SK-N-SH (cell line): Measurements from ENCODE around the gene MAPK6. TPM values are rescaled to one million over a fixed set of nuclear protein-coding genes. Genes with fewer than 3 reads are reported as not detected.

Experiments
- CTCF ChIA-PET: fragments of 300-600, 350-600 bp; formaldehyde crosslinking; extraction: SDS; loops from one replicate; lab custom pipeline; 2021; lab: Yijun Ruan, JAX
- POLR2A ChIA-PET: fragments of 350-600 bp; sonication (Branson Sonifier 250); formaldehyde crosslinking; extraction: SDS; loops from one replicate; lab custom pipeline; 2020; ENCODE audit warnings: antibody characterized with exemption, inconsistent platforms; lab: Yijun Ruan, JAX
- DNase-seq: peaks from one replicate; pipeline ENCODE4 v3.0.0; 2012
- H2AFZ ChIP-seq: fragments of 200-600 bp; sonication (generic); 2 replicates; pipeline ENCODE4 v1.8.1; 2016; ENCODE audit warnings: antibody characterized with exemption, mild to moderate bottlenecking, low read depth
- H3F3A ChIP-seq: fragments of 200-600 bp; sonication (generic); replicated peaks from 2 replicates; pipeline ENCODE3; 2016; ENCODE audit warnings: antibody characterized with exemption, mild to moderate bottlenecking; ENCODE audit not compliant: insufficient read depth
- H3K27ac ChIP-seq, 2 experiments: fragments of 200-500 bp in 1 of 2; fragments of 200-600 bp in 1 of 2; sonication (Bioruptor generic) in 1 of 2; sonication (generic), shearing (Covaris generic) in 1 of 2; 2 replicates each; pipeline versions ENCODE4 v1.5.1 to v1.6.1; 2014 to 2016; ENCODE audit warnings: low read depth in 2 of 2, inconsistent platforms in 1 of 2, low read length in 1 of 2, mild to moderate bottlenecking in 1 of 2, mixed read lengths in 1 of 2
- H3K27me3 ChIP-seq: fragments of 200-600 bp; sonication (generic), shearing (Covaris generic); 2 replicates; pipeline ENCODE4 v1.6.1; 2016; ENCODE audit warnings: mixed run types; ENCODE audit not compliant: insufficient read depth
- H3K36me3 ChIP-seq, 2 experiments: fragments of 200-500 bp in 1 of 2; fragments of 200-600 bp in 1 of 2; sonication (Bioruptor generic) in 1 of 2; sonication (generic) in 1 of 2; replicated peaks in 1 of 2; 2 replicates each; pipeline versions ENCODE3 to v1.5.1; 2014 to 2016; ENCODE audit warnings: low read length in 1 of 2, mild to moderate bottlenecking in 1 of 2; ENCODE audit not compliant: insufficient read depth in 2 of 2, control insufficient read depth in 1 of 2
- H3K4me1 ChIP-seq, 2 experiments: fragments of 200-500 bp in 1 of 2; fragments of 200-600 bp in 1 of 2; sonication (Bioruptor generic) in 1 of 2; sonication (generic), shearing (Covaris generic) in 1 of 2; 2 replicates each; pipeline versions ENCODE4 v1.5.1 to v1.6.1; 2014 to 2016; ENCODE audit warnings: low read depth in 1 of 2, low read length in 1 of 2, mixed run types in 1 of 2; ENCODE audit not compliant: insufficient read depth in 2 of 2, control insufficient read depth in 1 of 2
- H3K4me2 ChIP-seq: fragments of 200-600 bp; sonication (generic), shearing (Covaris generic); 2 replicates; pipeline ENCODE4 v1.6.1; 2017; ENCODE audit warnings: mixed run types
- H3K4me3 ChIP-seq, 2 experiments: fragments of 200-500 bp in 1 of 2; fragments of 200-600 bp in 1 of 2; sonication (Bioruptor generic) in 1 of 2; sonication (generic), shearing (Covaris generic) in 1 of 2; 2 replicates each; pipeline versions ENCODE4 v1.5.1 to v1.8.1; 2014 to 2016; ENCODE audit warnings: low read depth in 2 of 2, inconsistent platforms in 1 of 2, low read length in 1 of 2, mild to moderate bottlenecking in 1 of 2, mixed read lengths in 1 of 2, moderate library complexity in 1 of 2
- H3K79me2 ChIP-seq: fragments of 200-600 bp; sonication (generic); 2 replicates; pipeline ENCODE4 v1.8.1; 2017; ENCODE audit warnings: mild to moderate bottlenecking; ENCODE audit not compliant: insufficient read depth
- H3K9ac ChIP-seq: fragments of 200-600 bp; sonication (generic); 2 replicates; pipeline ENCODE4 v1.6.1; 2017; ENCODE audit warnings: mixed run types
- H3K9me2 ChIP-seq: fragments of 200-600 bp; sonication (generic); 2 replicates; pipeline ENCODE4 v1.6.1; 2017; ENCODE audit warnings: mixed run types
- H3K9me3 ChIP-seq: fragments of 200-600 bp; sonication (generic); 2 replicates; pipeline ENCODE4 v1.6.1; 2017; ENCODE audit warnings: mixed run types, mild to moderate bottlenecking, moderate library complexity
- H4K20me1 ChIP-seq: fragments of 200-600 bp; sonication (generic); 2 replicates; pipeline ENCODE4 v1.6.1; 2017; ENCODE audit warnings: mild to moderate bottlenecking, mixed run types; ENCODE audit not compliant: insufficient read depth
- CHD2 ChIP-seq: fragments of 150-350 bp; IDR thresholded peaks from 2 replicates; pipeline ENCODE4 v1.6.1; 2018; ENCODE audit warnings: low read length; ENCODE audit not compliant: partially characterized antibody
- EP300 ChIP-seq, 2 experiments: IDR thresholded peaks; 2 replicates each; pipeline versions ENCODE4 v1.4.0 to v1.6.1; 2012; ENCODE audit warnings: borderline replicate concordance in 1 of 2, low read depth in 1 of 2, low read length in 1 of 2
- FOSL2 ChIP-seq: IDR thresholded peaks from 2 replicates; pipeline ENCODE4 v1.4.0; 2012; ENCODE audit warnings: low read depth, mild to moderate bottlenecking, moderate library complexity, borderline replicate concordance
- FOXJ3 ChIP-seq: sonication (generic); formaldehyde crosslinking; IDR thresholded peaks from 2 replicates; pipeline ENCODE4 v1.5.1; 2020; ENCODE audit warnings: mild to moderate bottlenecking, missing genetic modification reagents
- MXI1 ChIP-seq: IDR thresholded peaks from 2 replicates; pipeline ENCODE4 v1.6.1; 2012; ENCODE audit warnings: mild to moderate bottlenecking, low read depth, low read length, improper control_type of control experiment
- NRF1 ChIP-seq: IDR thresholded peaks from 2 replicates; pipeline ENCODE4 v1.6.1; 2012; ENCODE audit warnings: low read depth, mild to moderate bottlenecking, low read length
- RCOR1 ChIP-seq: fragments of 150-350 bp; IDR thresholded peaks from 2 replicates; pipeline ENCODE4 v1.6.1; 2017; ENCODE audit warnings: antibody characterized with exemption, low read length
- RFX5 ChIP-seq: IDR thresholded peaks from 2 replicates; pipeline ENCODE4 v1.6.1; 2012; ENCODE audit warnings: mild to moderate bottlenecking, improper control_type of control experiment, low read length
- RXRA ChIP-seq: IDR thresholded peaks from 2 replicates; pipeline ENCODE4 v1.4.0; 2012; ENCODE audit warnings: low read depth, mild to moderate bottlenecking, borderline replicate concordance
- TAF1 ChIP-seq: IDR thresholded peaks from 2 replicates; pipeline ENCODE4 v1.6.1; 2012; ENCODE audit warnings: low read depth, mild to moderate bottlenecking, low read length, moderate library complexity, borderline replicate concordance
- TCF12 ChIP-seq: IDR thresholded peaks from 2 replicates; pipeline ENCODE4 v1.4.0; 2012
- TEAD4 ChIP-seq: IDR thresholded peaks from 2 replicates; pipeline ENCODE4 v1.4.0; 2012; ENCODE audit warnings: mild to moderate bottlenecking, borderline replicate concordance; ENCODE audit not compliant: insufficient read depth
- YY1 ChIP-seq: IDR thresholded peaks from 2 replicates; pipeline ENCODE4 v1.4.0; 2012; ENCODE audit warnings: low read depth, mild to moderate bottlenecking
- polyA plus RNA-seq, 3 experiments: library from polyadenylated mRNA; depleted of rRNA; stranded (reverse); fragments of >200 nt; gene quantifications; 2 replicates each; pipeline ENCODE4 v1.2.3, GENCODE V29; 2012
- TF ChIP-seq, protein P1 (sequence below): IDR thresholded peaks from 2 replicates; pipeline ENCODE4; 2012
- TF ChIP-seq, protein P2 (sequence below): IDR thresholded peaks from 2 replicates; pipeline ENCODE4 v1.4.0; 2012; ENCODE audit warnings: low read depth, borderline replicate concordance
- TF ChIP-seq, protein P3 (sequence below): IDR thresholded peaks from 2 replicates; pipeline ENCODE4 v1.4.0; 2012; ENCODE audit warnings: low read depth
- TF ChIP-seq, protein P4 (sequence below): fragments of 150-350 bp; IDR thresholded peaks from 2 replicates; pipeline ENCODE4 v1.6.1; 2017; ENCODE audit warnings: antibody characterized with exemption, low read length, low read depth, borderline replicate concordance
- TF ChIP-seq, protein P5 (sequence below): IDR thresholded peaks from 2 replicates; pipeline ENCODE4 v1.6.1; 2012; ENCODE audit warnings: mild to moderate bottlenecking, low read depth, low read length, moderate library complexity
- TF ChIP-seq, protein P6 (sequence below): fragments of 200-600 bp; sonication (generic); IDR thresholded peaks from 2 replicates; pipeline ENCODE4 v1.6.1; 2017; ENCODE audit warnings: antibody characterized with exemption, mild to moderate bottlenecking, moderate library complexity

MAPK6 gene
- polyA plus RNA-seq, 1 of the 3 experiments (the other 2 are of a cell fraction) = 16.9 TPM

DNA sequence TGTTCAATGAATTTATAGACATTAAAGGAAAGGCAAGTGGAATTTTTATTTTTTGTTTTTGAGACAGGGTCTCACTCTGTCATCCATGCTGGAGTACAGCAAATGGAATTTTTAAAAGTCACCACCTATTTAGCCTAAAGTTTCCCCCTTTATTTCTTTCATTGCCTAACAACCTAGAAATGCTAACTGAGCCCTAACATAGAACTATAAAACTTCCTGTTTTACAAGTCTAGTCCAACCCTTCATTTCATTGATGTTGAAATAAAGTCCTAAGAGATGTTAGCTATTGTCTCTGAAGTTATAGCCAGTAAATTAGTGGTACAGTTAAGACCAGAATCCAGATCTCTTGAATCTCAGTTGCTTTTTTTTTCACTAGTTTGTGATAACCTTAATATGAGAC lies 39.0 kb downstream of the MAPK6 start:
- no peaks in the 10 kb centered on the region for H3K9me3 ChIP-seq
- CTCF ChIA-PET = interaction anchor here (1.1 kb wide), 1 partner anchor 21 kb away, joined by 3 read pairs; no protein-coding TSS in a partner anchor
- TF ChIP-seq, protein P1, sequence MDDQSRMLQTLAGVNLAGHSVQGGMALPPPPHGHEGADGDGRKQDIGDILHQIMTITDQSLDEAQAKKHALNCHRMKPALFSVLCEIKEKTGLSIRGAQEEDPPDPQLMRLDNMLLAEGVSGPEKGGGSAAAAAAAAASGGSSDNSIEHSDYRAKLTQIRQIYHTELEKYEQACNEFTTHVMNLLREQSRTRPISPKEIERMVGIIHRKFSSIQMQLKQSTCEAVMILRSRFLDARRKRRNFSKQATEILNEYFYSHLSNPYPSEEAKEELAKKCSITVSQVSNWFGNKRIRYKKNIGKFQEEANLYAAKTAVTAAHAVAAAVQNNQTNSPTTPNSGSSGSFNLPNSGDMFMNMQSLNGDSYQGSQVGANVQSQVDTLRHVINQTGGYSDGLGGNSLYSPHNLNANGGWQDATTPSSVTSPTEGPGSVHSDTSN = no peak
- no peak for TF ChIP-seq CHD2
- TF ChIP-seq FOXJ3 (CRISPR knock-in tag) = no peak
- no peak for TF ChIP-seq RFX5
- no peak for TF ChIP-seq TAF1
- no peak for TF ChIP-seq TCF12
- no peak for TF ChIP-seq RCOR1
- TF ChIP-seq FOSL2 = no peak
- TF ChIP-seq EP300 (IDR thresholded peaks at IDR 0.05; ENCODE audit: borderline replicate concordance in 1 of 2, low read depth in 1 of 2, low read length in 1 of 2) = no peak
- TF ChIP-seq, protein P2, sequence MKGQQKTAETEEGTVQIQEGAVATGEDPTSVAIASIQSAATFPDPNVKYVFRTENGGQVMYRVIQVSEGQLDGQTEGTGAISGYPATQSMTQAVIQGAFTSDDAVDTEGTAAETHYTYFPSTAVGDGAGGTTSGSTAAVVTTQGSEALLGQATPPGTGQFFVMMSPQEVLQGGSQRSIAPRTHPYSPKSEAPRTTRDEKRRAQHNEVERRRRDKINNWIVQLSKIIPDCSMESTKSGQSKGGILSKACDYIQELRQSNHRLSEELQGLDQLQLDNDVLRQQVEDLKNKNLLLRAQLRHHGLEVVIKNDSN = no peak
- TF ChIP-seq MXI1 = no peak
- TF ChIP-seq, protein P3, sequence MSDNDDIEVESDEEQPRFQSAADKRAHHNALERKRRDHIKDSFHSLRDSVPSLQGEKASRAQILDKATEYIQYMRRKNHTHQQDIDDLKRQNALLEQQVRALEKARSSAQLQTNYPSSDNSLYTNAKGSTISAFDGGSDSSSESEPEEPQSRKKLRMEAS = no peak
- TF ChIP-seq RXRA = no peak
- TF ChIP-seq YY1 = no peak
- TF ChIP-seq, protein P4, sequence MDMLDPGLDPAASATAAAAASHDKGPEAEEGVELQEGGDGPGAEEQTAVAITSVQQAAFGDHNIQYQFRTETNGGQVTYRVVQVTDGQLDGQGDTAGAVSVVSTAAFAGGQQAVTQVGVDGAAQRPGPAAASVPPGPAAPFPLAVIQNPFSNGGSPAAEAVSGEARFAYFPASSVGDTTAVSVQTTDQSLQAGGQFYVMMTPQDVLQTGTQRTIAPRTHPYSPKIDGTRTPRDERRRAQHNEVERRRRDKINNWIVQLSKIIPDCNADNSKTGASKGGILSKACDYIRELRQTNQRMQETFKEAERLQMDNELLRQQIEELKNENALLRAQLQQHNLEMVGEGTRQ = no peak
- TF ChIP-seq, protein P5, sequence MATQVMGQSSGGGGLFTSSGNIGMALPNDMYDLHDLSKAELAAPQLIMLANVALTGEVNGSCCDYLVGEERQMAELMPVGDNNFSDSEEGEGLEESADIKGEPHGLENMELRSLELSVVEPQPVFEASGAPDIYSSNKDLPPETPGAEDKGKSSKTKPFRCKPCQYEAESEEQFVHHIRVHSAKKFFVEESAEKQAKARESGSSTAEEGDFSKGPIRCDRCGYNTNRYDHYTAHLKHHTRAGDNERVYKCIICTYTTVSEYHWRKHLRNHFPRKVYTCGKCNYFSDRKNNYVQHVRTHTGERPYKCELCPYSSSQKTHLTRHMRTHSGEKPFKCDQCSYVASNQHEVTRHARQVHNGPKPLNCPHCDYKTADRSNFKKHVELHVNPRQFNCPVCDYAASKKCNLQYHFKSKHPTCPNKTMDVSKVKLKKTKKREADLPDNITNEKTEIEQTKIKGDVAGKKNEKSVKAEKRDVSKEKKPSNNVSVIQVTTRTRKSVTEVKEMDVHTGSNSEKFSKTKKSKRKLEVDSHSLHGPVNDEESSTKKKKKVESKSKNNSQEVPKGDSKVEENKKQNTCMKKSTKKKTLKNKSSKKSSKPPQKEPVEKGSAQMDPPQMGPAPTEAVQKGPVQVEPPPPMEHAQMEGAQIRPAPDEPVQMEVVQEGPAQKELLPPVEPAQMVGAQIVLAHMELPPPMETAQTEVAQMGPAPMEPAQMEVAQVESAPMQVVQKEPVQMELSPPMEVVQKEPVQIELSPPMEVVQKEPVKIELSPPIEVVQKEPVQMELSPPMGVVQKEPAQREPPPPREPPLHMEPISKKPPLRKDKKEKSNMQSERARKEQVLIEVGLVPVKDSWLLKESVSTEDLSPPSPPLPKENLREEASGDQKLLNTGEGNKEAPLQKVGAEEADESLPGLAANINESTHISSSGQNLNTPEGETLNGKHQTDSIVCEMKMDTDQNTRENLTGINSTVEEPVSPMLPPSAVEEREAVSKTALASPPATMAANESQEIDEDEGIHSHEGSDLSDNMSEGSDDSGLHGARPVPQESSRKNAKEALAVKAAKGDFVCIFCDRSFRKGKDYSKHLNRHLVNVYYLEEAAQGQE = no peak
- TF ChIP-seq, protein P6, sequence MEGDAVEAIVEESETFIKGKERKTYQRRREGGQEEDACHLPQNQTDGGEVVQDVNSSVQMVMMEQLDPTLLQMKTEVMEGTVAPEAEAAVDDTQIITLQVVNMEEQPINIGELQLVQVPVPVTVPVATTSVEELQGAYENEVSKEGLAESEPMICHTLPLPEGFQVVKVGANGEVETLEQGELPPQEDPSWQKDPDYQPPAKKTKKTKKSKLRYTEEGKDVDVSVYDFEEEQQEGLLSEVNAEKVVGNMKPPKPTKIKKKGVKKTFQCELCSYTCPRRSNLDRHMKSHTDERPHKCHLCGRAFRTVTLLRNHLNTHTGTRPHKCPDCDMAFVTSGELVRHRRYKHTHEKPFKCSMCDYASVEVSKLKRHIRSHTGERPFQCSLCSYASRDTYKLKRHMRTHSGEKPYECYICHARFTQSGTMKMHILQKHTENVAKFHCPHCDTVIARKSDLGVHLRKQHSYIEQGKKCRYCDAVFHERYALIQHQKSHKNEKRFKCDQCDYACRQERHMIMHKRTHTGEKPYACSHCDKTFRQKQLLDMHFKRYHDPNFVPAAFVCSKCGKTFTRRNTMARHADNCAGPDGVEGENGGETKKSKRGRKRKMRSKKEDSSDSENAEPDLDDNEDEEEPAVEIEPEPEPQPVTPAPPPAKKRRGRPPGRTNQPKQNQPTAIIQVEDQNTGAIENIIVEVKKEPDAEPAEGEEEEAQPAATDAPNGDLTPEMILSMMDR = no peak
- no peak for TF ChIP-seq TEAD4
- no peak for TF ChIP-seq NRF1
- peaks cover 5% of the 10 kb centered on the region for H3F3A ChIP-seq
- H3K27me3 ChIP-seq = no peaks in the 10 kb centered on the region
- peaks cover 7% of the 10 kb centered on the region; the same call in 1 of the 2 replicates for H4K20me1 ChIP-seq
- H3K27ac ChIP-seq = no peak overlapping the region
- no peaks in the 10 kb centered on the region for H3K9me2 ChIP-seq
- no peak overlapping the region for H3K9ac ChIP-seq
- H3K36me3 ChIP-seq = peaks cover 45 to 94% of the 10 kb centered on the region in 2 experiments
- POLR2A ChIA-PET = no interaction called here
- no peak overlapping the region for H2AFZ ChIP-seq
- DNase-seq = no peak
- no peak overlapping the region for H3K4me3 ChIP-seq
- peaks cover 75% of the 10 kb centered on the region for H3K79me2 ChIP-seq
- no peaks in the 10 kb centered on the region for H3K4me1 ChIP-seq
- H3K4me2 ChIP-seq = no peak overlapping the region
